ENCODE measurements around the gene KCNK15. TPM values are rescaled to one million over a fixed set of nuclear protein-coding genes. Genes with fewer than 3 reads are reported as not detected.

Gene KCNK15
- polyA plus RNA-seq, 3 donors, result 0.03 TPM; not detected in 2

DNA sequence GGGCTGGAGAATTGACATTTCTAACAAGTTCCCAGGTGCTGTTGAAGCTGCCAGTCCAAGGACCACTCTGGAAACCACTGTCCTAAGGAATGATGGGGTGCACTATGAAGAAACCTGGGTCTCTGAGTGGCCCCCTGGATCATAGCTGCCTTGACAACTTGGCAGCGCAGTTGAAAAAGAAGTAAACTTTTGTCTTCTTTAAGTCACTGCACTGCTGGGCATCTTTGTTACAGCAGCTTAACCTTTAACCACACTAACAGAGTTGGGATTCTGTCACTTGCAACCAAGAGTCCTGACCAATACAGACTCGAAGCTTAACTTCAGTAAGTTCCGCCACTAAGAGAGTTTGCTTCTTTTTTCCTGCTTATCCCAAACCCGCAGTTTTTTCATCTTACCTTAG lies 8.5 kb upstream of the KCNK15 start:
- H2AFZ ChIP-seq (ENCODE audit: insufficient read depth, low read depth, low read length, poor library complexity, severe bottlenecking), result no peak overlapping the region
- H3K9me3 Mint-ChIP-seq, result peaks cover 7 to 17% (median 13%) of the 10 kb centered on the region in 7 donors
- no peak overlapping the region for H3K27ac ChIP-seq (ENCODE audit: low read depth in 1 of 2, low read length in 2 of 2)
- peaks cover 1 to 7% (median 7%) of the 10 kb centered on the region in 3 donors for H3K27me3 Mint-ChIP-seq (ENCODE audit: low read depth in 3 of 3)
- H4K20me1 ChIP-seq (ENCODE audit: insufficient read depth, low read length), result no peaks in the 10 kb centered on the region
- no peaks in the 10 kb centered on the region for H3K4me1 ChIP-seq (ENCODE audit: control insufficient read depth in 1 of 2, insufficient read depth in 2 of 2, low read length in 2 of 2)
- TF ChIP-seq, protein P1, sequence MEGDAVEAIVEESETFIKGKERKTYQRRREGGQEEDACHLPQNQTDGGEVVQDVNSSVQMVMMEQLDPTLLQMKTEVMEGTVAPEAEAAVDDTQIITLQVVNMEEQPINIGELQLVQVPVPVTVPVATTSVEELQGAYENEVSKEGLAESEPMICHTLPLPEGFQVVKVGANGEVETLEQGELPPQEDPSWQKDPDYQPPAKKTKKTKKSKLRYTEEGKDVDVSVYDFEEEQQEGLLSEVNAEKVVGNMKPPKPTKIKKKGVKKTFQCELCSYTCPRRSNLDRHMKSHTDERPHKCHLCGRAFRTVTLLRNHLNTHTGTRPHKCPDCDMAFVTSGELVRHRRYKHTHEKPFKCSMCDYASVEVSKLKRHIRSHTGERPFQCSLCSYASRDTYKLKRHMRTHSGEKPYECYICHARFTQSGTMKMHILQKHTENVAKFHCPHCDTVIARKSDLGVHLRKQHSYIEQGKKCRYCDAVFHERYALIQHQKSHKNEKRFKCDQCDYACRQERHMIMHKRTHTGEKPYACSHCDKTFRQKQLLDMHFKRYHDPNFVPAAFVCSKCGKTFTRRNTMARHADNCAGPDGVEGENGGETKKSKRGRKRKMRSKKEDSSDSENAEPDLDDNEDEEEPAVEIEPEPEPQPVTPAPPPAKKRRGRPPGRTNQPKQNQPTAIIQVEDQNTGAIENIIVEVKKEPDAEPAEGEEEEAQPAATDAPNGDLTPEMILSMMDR (IDR thresholded peaks at IDR 0.05), result no peak
- 100% methylated on average over 3 of the region's 4 CpGs for WGBS (ENCODE audit: insufficient coverage)
- H3K9me3 ChIP-seq (replicated peaks in 1 of 2; ENCODE audit: control insufficient read depth in 1 of 2, insufficient read depth in 1 of 2, low read length in 2 of 2), result peaks cover 0 to 4% of the 10 kb centered on the region in 2 donors
- no peak overlapping the region for H3K4me3 Mint-ChIP-seq
- H3K4me2 ChIP-seq (replicated peaks; ENCODE audit: extremely low read depth, low read length, poor library complexity, severe bottlenecking), result no peak overlapping the region
- intact Hi-C loops (cut with micrococcal nuclease), result loop anchor here (10.0 kb wide), 1 partner anchor 522 kb away; the partner anchor contains the start of gene OSER1 (in 2 of the 2)
- no peak for DNase-seq
- peak overlapping the region in 1 of 7 donors; percentile 19 for H3K27ac Mint-ChIP-seq
- no peak overlapping the region for H3K9ac ChIP-seq (ENCODE audit: insufficient read depth, low read length, poor library complexity, severe bottlenecking)
- peaks cover 8% of the 10 kb centered on the region for H3K4me1 Mint-ChIP-seq
- H3K79me2 ChIP-seq (ENCODE audit: insufficient read depth, low read length), result no peaks in the 10 kb centered on the region
- no peaks in the 10 kb centered on the region for H3K36me3 ChIP-seq (replicated peaks in 1 of 2; ENCODE audit: control insufficient read depth in 1 of 2, insufficient read depth in 2 of 2, low read length in 2 of 2)
- no peak overlapping the region for H3K4me3 ChIP-seq (replicated peaks in 1 of 3; ENCODE audit: low read depth in 2 of 3, low read length in 3 of 3)
- H3K36me3 Mint-ChIP-seq, result no peaks in the 10 kb centered on the region
- peaks cover 0 to 3% of the 10 kb centered on the region in 2 donors for H3K27me3 ChIP-seq (ENCODE audit: control insufficient read depth in 2 of 2, insufficient read depth in 2 of 2, low read length in 2 of 2)

DNA sequence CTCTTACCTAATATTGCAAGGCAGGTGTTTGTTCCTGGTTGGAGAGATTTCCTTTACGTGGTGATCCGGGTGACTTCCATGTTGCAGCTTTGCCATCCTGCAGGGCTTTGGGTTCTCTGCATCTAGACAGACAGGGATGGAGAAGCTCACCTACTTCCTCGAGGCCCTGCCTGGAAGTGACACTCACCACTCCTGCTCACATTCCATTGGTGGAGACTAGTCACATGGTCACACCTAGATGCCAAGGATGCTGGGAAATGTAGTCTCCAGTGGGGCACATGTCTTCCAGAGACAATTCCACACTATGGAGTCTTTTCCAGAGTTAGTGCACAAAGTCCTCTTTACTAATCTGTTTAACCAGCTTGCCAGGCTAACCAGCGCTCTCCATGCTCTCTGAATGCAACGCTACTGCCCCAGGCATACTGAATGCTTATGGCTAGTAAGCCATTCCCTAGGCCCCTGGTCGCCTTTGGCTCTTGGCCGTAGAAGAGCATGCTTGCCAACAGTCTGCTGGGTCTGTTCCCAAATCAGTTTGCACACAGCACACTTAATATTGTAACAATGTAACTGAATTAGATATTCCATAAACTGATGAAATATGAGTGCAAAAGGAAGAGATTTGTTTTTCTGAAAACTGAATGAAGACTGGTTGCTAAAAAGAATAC lies 6.7 kb upstream of the KCNK15 start:
- no peak overlapping the region for H3K4me2 ChIP-seq (replicated peaks; ENCODE audit: extremely low read depth, low read length, poor library complexity, severe bottlenecking)
- Mint-ChIP-seq H3K36me3 (no peaks in the 10 kb centered on the region), H3K4me1 (peaks cover 8% of the 10 kb centered on the region), H3K27me3 (ENCODE audit: low read depth in 3 of 3) (peaks cover 4 to 11% (median 6%) of the 10 kb centered on the region in 3 donors), H3K9me3 (peaks cover 7 to 17% (median 13%) of the 10 kb centered on the region in 7 donors), H3K27ac (peak overlapping the region in 1 of 7 donors; percentile 57), H3K4me3 (no peak overlapping the region)
- H3K9ac ChIP-seq (ENCODE audit: insufficient read depth, low read length, poor library complexity, severe bottlenecking), result no peak overlapping the region
- no peaks in the 10 kb centered on the region for H3K36me3 ChIP-seq (replicated peaks in 1 of 2; ENCODE audit: control insufficient read depth in 1 of 2, insufficient read depth in 2 of 2, low read length in 2 of 2)
- no peaks in the 10 kb centered on the region for H3K79me2 ChIP-seq (ENCODE audit: insufficient read depth, low read length)
- no peak overlapping the region for H2AFZ ChIP-seq (ENCODE audit: insufficient read depth, low read depth, low read length, poor library complexity, severe bottlenecking)
- TF ChIP-seq, protein P1 (IDR thresholded peaks at IDR 0.05), result no peak
- no peak overlapping the region for H3K4me3 ChIP-seq (replicated peaks in 1 of 3; ENCODE audit: low read depth in 2 of 3, low read length in 3 of 3)
- no peak overlapping the region for H3K27ac ChIP-seq (ENCODE audit: low read depth in 1 of 2, low read length in 2 of 2)
- intact Hi-C loops (cut with micrococcal nuclease), result loop anchor here (10.0 kb wide), 1 partner anchor 524 kb away; the partner anchor contains the start of gene OSER1 (in 2 of the 2)
- peaks cover 0 to 5% of the 10 kb centered on the region in 2 donors for H3K27me3 ChIP-seq (ENCODE audit: control insufficient read depth in 2 of 2, insufficient read depth in 2 of 2, low read length in 2 of 2)
- 76% methylated on average over 5 of the region's 7 CpGs for WGBS (ENCODE audit: insufficient coverage)
- H4K20me1 ChIP-seq (ENCODE audit: insufficient read depth, low read length), result no peaks in the 10 kb centered on the region
- no peaks in the 10 kb centered on the region for H3K4me1 ChIP-seq (ENCODE audit: control insufficient read depth in 1 of 2, insufficient read depth in 2 of 2, low read length in 2 of 2)
- peaks cover 0 to 4% of the 10 kb centered on the region in 2 donors for H3K9me3 ChIP-seq (replicated peaks in 1 of 2; ENCODE audit: control insufficient read depth in 1 of 2, insufficient read depth in 1 of 2, low read length in 2 of 2)
- DNase-seq, result peak; percentile 27 to 62 (median 37)
